HG02759 (cell line): Measurements from ENCODE around the gene ARL5A.
A peak's percentile ranks its signal among the peaks of the same experiment; 100 is the strongest.
"Not testable (repeated sequence)": the region's sequence is repeated elsewhere in the genome, so short reads cannot be mapped to it uniquely, and the experiment has no call there.

ENCODE experiments used
- ATAC-seq: cut with Tn5 transposase; IDR thresholded peaks from one replicate; pipeline ENCODE4 v1.9.1; 2021; ENCODE audit warnings: mild to moderate bottlenecking, moderate library complexity; ENCODE audit not compliant: unreplicated experiment

ARL5A gene

DNA sequence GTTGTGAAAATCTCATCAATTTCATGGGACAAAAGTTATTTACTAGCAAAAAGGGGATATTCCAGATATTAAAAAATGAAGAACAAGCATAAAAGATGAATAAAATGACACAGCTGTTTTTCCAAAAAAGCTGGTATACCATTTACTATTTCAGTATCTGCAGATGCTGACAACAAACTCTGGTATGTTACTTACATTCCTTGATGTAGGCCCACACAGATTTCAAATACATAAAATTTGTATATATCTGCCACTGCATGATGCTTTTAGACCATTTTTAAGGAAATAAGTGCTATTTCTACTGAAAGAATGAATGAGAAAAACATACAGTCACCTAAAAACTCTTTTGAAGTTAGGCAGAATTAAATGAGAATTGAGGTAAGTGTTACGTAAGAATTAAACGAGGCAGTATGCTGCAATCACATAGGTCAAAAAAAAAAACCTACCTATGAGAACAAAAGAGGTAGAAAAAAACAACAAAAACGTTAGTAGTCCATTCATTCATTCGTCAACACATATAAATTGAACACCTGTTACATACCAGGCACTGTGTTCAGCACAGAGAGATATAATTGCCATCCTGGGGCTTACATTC lies 32.5 kb downstream of the ARL5A start:
- ATAC-seq: no peak

DNA sequence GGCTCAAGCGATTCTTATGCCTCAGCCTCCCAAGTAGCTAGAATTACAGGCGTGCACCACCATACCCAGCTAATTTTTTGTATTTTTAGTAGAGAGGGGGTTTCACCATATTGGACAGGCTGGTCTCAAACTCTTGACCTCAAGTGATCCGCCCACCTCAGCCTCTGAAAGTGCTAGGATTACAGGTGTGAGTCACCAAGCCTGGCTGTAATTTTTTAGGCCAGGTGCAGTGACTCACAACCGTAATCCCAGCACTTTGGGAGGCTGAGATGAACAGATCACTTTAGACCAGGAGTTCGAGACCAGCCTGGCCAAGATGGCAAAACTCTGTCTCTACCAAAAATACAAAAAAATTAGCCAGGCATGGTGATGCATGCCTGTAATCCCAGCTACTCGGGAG lies 33.8 kb downstream of the ARL5A start:
- ATAC-seq: not testable (repeated sequence)

DNA sequence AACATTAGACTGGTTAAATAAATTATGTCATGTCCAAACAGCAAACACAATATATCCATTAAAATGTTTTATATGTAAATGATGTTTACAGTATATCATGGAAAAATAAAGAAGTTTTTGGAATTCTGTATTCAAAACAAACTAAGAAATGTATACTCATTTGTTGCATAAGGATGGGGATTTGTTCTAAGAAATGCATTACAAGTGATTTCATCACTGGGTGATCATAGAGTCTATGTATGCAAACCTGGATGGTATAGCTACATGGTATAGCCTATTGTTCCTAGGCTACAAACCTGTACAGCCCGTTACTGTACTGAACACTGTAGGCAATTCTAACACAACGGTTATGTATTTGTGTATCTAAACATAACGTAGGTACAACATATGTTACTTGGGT lies 35.1 kb downstream of the ARL5A start:
- ATAC-seq: no peak

DNA sequence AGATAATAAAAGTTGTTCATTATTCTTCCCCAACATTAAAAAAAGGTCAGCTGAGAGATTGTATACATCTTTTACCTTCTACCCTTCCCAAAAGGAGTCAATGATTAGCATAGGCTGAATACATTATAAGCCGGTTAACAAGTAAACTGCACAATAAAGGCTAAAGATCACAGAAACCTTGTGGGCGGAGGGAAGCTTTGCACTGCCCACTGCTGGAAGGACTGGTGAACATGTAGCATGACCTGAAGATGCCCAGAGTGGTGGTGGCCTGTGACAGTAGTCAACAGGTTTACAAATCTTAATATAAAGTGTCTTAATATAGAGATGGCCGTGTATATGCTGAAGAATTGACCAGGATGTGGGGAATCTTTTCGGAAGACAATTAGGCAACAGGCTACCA lies 35.6 kb downstream of the ARL5A start:
- no peak for ATAC-seq

DNA sequence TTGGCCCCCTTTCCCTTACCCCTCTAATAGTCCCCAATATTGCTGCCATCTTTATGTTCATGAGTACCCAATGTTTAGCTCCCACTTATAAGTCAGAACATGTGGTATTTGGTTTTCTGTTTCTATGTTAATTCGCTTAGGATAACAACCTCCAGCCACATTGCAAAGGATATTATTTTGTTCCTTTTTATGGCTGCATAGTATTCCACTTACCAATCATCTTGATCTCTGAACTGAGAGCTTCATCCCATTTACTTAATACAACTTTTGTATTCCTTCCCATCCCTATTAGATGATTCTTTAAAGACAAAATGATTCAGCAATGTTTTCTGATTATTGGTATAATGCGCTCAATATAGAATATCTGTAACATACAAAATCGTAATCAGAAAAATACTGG lies 36.7 kb downstream of the ARL5A start:
- no peak for ATAC-seq

DNA sequence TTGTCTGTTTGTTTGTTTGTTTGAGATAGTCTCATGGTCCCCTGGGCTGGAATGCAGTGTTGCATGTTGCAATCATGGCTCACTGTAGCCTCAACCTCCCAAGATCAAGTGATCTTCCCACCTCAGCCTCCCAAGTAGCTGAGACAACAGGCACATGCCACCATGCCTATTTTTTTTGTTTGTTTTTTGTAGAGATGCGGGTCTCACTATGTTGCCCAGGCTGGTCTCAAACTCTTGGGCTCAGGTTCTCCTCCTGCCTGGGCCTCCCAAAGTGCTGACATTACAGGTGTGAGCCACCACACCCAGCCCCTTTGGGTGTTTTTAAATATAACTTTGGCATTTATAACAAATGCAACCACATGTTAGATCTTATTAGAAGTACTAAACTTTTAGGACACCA lies 37.5 kb downstream of the ARL5A start:
- no peak for ATAC-seq

DNA sequence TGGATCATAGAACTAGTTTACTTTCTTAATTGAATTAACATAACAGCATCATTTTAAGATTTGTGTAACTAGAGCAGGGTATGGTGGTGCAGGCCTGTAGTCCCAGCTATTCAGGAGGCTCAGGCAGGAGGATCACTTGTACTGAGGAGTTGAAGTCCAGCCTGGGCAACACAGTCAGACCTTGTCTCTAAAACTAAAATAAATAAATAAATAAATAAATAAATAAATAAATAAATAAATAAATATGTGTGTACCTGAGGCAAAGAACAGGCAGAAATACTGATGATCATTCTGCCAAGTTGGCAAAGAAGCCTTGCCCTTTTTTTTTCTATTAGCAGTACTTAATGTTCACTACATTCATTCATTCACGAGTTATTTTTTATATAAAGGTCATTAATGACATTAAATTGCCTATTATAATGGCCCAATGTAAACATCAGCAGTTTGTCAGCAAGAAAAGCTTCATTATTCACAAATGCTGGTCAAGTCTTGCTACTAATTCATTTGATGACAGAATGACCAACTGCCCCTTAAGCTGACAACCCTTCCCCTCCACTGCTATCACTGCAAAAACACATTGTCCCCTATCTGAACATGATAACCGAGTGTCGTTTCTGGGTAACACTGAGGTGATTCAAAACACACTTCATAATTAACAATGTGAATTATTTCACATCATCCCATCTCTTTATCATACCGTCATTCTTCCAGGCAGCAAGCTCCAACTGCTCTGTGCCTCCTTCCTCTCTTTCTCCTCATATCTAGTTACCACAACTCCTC lies 39.0 kb downstream of the ARL5A start:
- no peak for ATAC-seq

DNA sequence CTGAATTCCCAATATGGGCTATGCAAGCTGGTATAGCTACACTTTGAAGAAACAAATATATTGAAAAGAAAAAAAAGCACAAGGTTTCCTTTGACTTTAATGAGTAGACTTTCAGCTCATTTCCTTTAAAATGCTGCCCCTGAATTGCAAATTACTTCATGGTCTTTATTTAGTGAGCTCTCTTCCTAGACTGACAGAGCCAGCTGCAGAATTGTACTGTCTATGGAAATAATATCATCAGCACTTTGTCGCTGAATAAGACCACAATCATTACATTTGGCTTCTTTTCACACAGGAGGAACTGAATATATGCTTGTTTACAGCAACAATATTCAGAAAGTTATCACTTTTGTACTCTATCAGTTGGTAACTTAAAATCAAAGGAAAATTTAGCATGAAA lies 41.7 kb downstream of the ARL5A start:
- no peak for ATAC-seq

DNA sequence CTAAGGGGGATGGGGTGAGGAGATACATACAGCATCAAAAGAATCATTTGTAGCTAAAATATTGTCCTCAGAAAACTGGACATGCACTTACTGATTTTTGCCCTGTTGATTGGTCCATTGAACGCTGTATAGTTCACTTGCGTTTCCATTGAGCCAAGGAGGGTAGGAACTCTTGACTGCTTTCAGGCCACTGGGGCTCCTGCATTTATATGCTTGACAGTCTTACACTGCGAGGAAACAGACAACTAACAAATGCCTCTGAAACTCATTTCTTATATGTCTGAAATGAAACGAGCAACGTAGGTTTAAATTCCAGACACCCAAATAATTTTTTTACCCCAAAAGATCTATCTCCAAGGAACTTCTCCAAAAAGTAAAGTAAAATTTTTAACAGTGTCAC lies 42.1 kb downstream of the ARL5A start:
- ATAC-seq: no peak

DNA sequence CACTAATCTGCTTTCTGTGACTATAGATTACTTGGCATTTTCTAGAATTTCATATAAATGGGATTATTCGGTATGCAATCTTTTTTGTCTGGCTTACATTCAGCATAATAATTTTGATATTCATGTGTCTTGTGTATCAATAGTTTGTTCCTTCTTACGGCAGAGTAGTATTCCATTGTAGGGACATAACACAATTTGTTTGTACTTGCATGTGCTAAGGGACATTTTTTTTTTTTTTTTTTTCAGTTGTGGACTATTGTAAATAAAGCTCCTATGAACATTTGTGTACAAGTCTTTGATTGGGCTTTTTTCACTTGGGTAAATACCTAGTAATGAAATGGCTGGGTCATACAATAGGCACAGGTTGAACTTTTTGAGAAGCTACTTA lies 45.1 kb downstream of the ARL5A start:
- no peak for ATAC-seq

DNA sequence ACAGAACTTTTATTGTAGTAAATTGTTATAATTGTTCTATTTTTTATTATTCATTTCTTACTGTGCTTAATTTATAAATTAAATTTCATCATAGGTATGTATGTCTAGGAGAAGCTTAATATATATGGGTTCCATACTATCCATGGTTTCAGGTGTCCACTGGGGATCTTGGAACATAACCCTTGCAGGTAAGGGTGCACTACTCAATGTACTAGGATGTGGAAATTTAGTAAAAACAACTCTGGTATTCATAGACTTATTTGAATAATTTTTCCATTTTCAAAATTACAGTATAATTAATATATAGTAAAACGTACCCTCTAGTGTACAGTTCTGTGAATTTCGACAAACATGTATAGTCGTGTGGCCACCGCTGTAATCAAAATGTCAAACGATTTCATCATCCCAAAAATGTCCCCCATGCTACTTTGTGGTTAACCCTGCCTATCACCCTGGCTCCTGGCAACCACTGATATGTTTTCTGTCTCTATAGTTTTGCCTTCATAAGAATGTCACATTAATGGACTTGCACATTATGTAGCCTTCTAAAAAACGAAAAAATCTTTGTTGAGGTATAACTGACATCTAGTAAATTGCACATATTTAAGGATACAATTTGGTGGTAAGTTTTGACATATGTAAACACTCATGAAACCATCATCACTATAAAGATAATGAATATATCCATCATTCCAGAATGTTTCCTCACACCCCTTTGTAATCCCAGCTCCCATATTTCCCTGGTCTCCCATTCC lies 45.7 kb downstream of the ARL5A start:
- ATAC-seq: no peak

DNA sequence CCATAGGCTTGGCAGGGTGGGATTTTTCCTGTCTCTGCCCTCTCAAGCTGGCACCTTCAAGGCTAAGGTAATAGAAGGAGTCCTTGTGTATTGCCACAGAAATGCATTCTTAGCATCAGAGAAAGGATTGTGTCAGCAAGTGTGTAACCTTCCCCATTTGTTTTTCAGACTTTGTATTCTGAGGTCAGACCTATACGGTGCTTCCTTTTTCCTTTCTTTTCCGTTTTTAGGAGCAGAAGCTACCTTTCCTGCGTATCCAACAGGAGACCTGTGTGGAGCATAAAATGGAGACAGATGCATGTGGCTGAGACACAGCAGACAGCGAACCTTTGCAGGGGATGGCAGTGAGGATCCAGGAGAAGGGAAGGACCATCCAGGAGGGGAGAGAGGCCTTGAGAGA lies 46.6 kb downstream of the ARL5A start:
- ATAC-seq: no peak

DNA sequence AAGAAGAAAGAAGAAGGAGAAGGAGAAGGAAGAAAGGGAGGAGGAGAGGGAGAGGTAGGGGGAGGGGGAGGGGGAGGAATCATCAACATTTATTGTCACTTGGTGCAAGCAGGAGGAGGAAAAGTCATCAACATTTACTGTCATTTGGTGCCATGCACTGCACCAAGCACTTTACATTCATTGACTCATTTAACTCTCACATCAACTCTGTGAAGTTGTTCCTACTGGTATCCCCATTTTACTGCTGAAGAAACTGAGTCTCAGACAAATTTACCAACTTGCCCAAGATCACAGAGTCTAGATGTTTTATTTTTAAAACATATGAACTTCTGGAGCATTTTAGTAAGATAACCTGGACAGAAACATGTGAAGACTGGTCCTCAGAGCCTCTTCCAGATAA lies 47.3 kb downstream of the ARL5A start:
- ATAC-seq: no peak

DNA sequence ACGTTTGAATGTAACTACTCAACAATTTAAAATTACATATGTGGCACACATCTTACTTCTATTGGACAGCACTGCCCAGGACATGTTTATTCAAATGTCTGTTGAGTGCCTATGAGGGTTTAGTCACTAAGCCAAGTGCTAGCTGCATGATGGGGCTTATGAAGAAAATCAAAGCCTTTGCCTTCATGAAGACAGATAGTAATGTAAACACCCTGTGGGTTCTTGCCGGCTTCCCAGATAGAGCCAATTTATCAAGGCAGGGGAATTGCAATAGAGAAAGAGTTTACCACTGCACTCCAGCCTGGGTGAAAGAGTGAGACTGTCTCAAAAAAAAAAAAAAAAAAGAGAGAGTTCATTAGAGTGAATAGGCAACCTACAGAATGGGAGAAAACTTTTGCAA lies 50.3 kb downstream of the ARL5A start:
- no peak for ATAC-seq

DNA sequence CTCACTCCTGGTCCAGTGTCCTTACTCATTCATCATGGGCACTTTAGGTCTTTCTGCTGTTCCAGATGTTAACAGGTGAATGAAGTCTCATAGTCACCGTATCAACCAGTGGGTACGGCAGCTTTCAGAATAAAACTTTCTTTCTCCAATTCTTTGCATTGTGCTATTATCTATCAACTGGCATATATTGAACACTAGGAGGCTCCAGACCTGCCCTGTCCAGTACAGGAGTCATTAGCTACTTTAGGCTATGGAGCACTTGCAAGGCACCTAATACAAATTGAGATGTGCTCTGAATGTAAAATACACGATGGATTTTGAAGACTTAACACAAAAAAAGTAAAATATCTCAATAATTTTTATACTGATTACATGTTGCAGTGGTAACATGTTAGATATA lies 50.7 kb downstream of the ARL5A start:
- no peak for ATAC-seq

DNA sequence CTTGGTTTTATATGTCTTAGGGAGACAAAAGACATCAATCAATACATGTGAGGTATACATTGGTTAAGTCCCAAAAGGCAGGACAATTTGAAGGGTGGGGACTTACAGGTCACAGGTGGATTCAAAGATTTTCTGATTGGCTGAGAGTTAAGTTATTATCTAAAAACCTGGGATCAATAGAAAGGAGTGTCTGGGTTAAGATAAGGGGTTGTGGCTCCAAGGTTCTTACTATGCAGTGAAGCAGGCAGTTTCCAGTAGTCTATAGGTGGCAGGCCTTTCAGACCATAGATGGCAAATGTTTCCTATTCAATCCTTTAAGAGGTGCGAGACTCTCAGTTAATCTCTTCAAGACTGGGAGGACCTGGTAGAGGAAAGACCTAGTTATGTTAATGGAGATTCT lies 51.9 kb downstream of the ARL5A start:
- ATAC-seq: no peak

DNA sequence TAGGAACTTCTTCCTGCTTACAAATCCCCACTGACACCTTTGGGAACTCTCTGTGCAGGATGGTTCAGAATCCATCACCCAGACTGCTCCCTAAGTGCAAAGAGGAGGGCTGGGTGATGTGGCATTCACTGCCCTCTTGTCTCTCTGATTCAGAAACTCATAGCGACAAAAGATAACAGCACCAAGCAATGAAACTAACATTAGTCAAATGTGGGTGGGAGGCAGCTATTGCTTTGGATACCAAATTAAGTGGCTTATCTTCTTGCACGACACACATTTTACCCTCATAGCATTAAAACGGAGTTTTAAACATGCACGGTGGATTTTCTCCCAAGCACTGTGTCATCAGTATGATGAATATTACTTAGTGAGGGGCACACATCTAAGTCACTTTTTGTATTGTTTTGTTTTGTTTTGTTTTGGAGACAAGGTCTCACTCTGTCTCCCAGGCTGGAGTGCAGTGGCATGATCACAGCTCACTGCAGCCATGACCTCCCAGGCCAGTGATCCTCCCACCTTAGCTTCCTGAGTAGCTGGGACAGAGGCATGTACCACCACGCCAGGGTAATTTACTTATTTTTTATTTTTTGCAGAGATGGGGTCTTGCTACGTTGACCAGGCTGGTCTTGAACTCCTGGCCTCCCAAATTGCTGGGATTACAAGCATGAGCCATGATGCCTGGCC lies 53.0 kb downstream of the ARL5A start:
- ATAC-seq: no peak

DNA sequence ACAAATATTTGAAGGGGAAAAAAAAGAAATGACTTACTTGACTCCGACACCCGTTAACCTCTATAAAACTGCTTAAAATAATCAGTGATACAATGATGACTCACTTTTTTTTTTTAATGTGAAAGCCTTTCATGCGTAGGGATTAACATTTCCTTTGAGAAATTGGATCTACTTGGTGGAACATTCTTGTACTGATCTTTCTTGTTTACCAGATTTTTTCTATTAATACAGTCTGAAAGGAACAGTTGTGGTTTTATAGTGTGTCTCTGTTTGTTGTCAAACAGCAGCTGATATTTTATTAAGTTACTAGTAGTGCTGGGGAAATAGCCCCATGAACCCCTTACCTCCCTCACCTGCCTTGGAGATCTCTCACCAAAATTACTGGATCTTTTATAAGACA lies 53.7 kb downstream of the ARL5A start:
- ATAC-seq: no peak

DNA sequence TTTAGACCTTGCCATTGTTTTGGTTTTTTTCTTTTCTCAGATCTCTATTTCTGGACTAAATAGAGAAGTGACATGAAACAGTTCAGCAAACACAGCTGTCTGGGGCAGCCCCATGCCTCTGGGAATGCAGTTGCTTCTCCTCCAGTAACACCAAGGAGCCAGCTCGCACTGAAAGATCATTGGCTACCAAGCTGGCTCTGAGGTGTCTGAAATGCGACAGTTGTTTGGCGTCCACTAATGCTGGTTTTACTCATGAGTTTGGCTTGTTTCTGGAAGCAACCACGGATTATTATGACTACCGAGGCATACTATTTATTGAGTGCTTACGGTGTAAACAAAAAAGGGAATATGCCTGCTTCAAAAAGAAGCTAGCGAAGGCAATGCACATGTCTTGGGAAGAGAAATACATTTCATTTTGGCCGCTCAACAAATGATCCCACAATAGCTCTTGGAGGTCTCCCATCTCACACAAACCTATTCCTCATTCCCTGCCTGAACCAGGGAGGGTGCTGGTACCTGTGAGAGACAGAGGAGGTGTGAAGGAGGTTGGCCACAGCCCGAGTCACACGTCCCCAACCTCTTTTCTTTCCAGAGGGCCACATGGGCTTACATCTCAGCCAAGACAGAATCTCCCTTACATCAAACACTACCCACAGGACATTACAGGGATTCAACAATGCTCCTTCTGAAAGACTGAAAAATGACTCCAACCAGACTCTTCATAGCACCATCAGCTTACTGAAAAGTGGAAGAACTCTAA lies 56.4 kb downstream of the ARL5A start:
- ATAC-seq: peak; percentile 95

DNA sequence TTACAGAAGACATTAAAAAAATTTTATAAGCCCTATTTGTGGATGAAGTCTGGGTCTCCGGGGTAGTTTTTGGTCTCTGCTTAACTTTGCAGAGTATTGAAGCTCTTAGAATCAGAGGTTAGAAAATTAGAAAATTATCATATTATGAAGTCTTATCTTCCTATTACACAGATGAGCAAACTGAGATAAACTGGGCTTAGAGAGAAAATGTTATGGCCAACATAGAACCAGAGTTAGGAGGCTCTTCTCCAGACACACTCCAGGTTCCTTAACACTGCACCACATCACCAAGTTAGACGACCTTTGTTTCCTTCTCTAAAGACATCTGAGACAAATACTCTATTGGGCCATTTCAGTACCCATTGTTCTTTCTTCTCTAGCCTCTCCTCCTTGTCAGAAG lies 57.2 kb downstream of the ARL5A start:
- no peak for ATAC-seq

DNA sequence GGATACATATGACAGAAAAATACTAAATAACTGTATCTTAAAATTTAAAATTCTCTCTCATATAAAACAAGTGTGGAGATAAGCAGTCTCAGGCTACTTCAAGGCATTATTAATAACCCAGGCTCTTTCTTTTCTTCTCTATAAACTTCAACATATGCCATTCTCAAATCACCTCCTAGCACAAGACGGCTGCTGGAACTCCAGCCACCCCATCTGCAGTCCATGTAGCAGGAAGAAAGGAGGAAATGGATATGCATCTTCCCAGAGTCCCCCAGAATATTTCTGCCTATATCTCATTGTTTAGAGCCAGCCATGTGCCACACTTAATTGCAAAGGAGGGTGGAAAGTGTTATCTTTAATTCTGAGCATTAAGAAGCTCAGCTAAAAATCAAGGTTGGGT lies 58.6 kb downstream of the ARL5A start:
- ATAC-seq: no peak
